HepG2 (cell line): Measurements from ENCODE around the gene TFDP2. TPM values are rescaled to one million over a fixed set of nuclear protein-coding genes. Genes with fewer than 3 reads are reported as not detected.

ENCODE experiments used
- ARNT ChIP-seq: fragments of 450-650 bp; IDR thresholded peaks from 2 replicates; pipeline ENCODE4 v1.6.1; 2017
- EED ChIP-seq: sonication (generic); formaldehyde crosslinking; IDR thresholded peaks from 2 replicates; pipeline ENCODE4 v1.5.0; 2020; ENCODE audit warnings: mild to moderate bottlenecking, missing genetic modification reagents
- ELF1 ChIP-seq: sonication (generic); formaldehyde crosslinking; IDR thresholded peaks from 2 replicates; pipeline ENCODE4 v1.4.0; 2020; ENCODE audit warnings: missing genetic modification reagents
- KMT2A ChIP-seq: sonication (generic); formaldehyde crosslinking; IDR thresholded peaks from 2 replicates; pipeline ENCODE4 v1.4.0; 2020; ENCODE audit warnings: missing genetic modification reagents
- MAFF ChIP-seq: IDR thresholded peaks from 2 replicates; pipeline ENCODE4 v1.6.1; 2011; ENCODE audit warnings: low read depth, low read length, improper control_type of control experiment
- SMYD3 ChIP-seq: sonication (generic); formaldehyde crosslinking; IDR thresholded peaks from 2 replicates; pipeline ENCODE4 v1.8.1; 2023; ENCODE audit warnings: mild to moderate bottlenecking, missing genetic modification reagents
- TARDBP ChIP-seq: sonication (generic); formaldehyde crosslinking; IDR thresholded peaks from 2 replicates; pipeline ENCODE4 v1.8.0; 2022; ENCODE audit warnings: mild to moderate bottlenecking, missing genetic modification reagents
- THAP8 ChIP-seq: sonication (generic); formaldehyde crosslinking; IDR thresholded peaks from 2 replicates; pipeline ENCODE4 v1.5.1; 2020; ENCODE audit warnings: missing genetic modification reagents, mild to moderate bottlenecking, borderline replicate concordance
- ZHX2 ChIP-seq, 2 experiments: sonication (generic) in 1 of 2; formaldehyde crosslinking in 1 of 2; IDR thresholded peaks; 2 replicates each; pipeline versions ENCODE4 v1.6.1 to v1.9.0; 2014 to 2022; ENCODE audit warnings: antibody characterized with exemption in 1 of 2, borderline replicate concordance in 1 of 2, inconsistent platforms in 1 of 2, low read depth in 1 of 2, missing genetic modification reagents in 1 of 2
- ZNF121 ChIP-seq: sonication (generic); formaldehyde crosslinking; IDR thresholded peaks from 2 replicates; pipeline ENCODE4 v1.5.0; 2020; ENCODE audit warnings: mild to moderate bottlenecking, missing genetic modification reagents
- ZNF296 ChIP-seq: sonication (generic); formaldehyde crosslinking; conservative IDR thresholded peaks from 2 replicates; pipeline ENCODE4 v1.5.0; 2020; ENCODE audit warnings: mild to moderate bottlenecking, missing genetic modification reagents
- ZNF407 ChIP-seq: sonication (generic); formaldehyde crosslinking; IDR thresholded peaks from one replicate; pipeline ENCODE4 v1.5.1; 2020; ENCODE audit warnings: mild to moderate bottlenecking, missing genetic modification reagents; ENCODE audit errors: not compliant biosample characterization
- ZNF543 ChIP-seq: sonication (generic); formaldehyde crosslinking; IDR thresholded peaks from 2 replicates; pipeline ENCODE4 v1.4.0; 2020; ENCODE audit warnings: mild to moderate bottlenecking, missing genetic modification reagents
- ZNF564 ChIP-seq: sonication (generic); formaldehyde crosslinking; IDR thresholded peaks from 2 replicates; pipeline ENCODE4 v1.8.1; 2023; ENCODE audit warnings: mild to moderate bottlenecking, missing genetic modification reagents
- polyA plus RNA-seq, 8 experiments: library from polyadenylated mRNA; depleted of rRNA in 3 of 8; stranded (reverse) in 7 of 8; unstranded in 1 of 8; fragments of >200 nt; fragmentation: Illumina TruSeq in 4 of 8; extraction: Trizol in 4 of 8; gene quantifications; 2 replicates each; pipeline versions ENCODE4 v1.2.1 to v1.2.3, GENCODE V29; 2011 to 2016; ENCODE audit warnings: low read depth in 4 of 8, missing spikeins in 1 of 8, mixed read lengths in 1 of 8; ENCODE audit not compliant: insufficient read depth in 1 of 8
- total RNA-seq, 5 experiments: library from RNA; depleted of rRNA; stranded (reverse); fragments of >200 nt; fragmentation: Illumina TruSeq; extraction: Trizol; gene quantifications; 2 replicates each; pipeline ENCODE4 v1.2.3, GENCODE V29; 2016; ENCODE audit warnings: low read depth in 1 of 5

The TFDP2 gene
- total and polyA plus RNA-seq, 2 of the 13 experiments (the other 11 are each of a cell fraction or from before 2014, with no cell fraction given) = 17.9 to 37.4 TPM

GRCh38 chr3:142148792-142149672 lies at the start of gene TFDP2 (continued):
- TF ChIP-seq ZNF407 (CRISPR knock-in tag) (peak; percentile 89), ZHX2 (IDR thresholded peaks at IDR 0.05; ENCODE audit: low read depth) (no peak), ZHX2 (CRISPR knock-in tag; IDR thresholded peaks at IDR 0.05; ENCODE audit: borderline replicate concordance) (no peak), ZNF121 (no peak), MAFF (no peak), ELF1 (CRISPR knock-in tag) (no peak), ARNT (no peak), ZNF543 (CRISPR knock-in tag) (peak; percentile 88), THAP8 (CRISPR knock-in tag) (no peak), EED (CRISPR knock-in tag) (no peak), KMT2A (CRISPR knock-in tag) (peak; percentile 84), TARDBP (CRISPR knock-in tag) (0 out of 2 replicates have a peak, but pooled peaks have one; percentile 17), SMYD3 (CRISPR knock-in tag) (no peak), ZNF564 (CRISPR knock-in tag) (no peak), ZNF296 (CRISPR knock-in tag) (no peak)
